Thyroid gland (tissue), 4 donors: ENCODE results near the gene RPL7A.

Experiments
- POLR2A ChIP-seq, 2 donors: fragments of 450-650 bp; IDR thresholded peaks; one replicate each; pipeline ENCODE4 v1.6.1; 2017; ENCODE audit warnings: antibody characterized with exemption in 2 of 2, mild to moderate bottlenecking in 2 of 2, moderate library complexity in 1 of 2
- TF ChIP-seq, protein P1 (sequence below), 6 experiments: fragments of 200-600 bp in 3 of 6; fragments of 450-650 bp in 3 of 6; sonication (generic) in 3 of 6; IDR thresholded peaks; one replicate each; pipeline ENCODE4 v1.5.1; 2016 to 2019; ENCODE audit warnings: antibody characterized with exemption in 6 of 6, mild to moderate bottlenecking in 2 of 6, inconsistent platforms in 1 of 6, moderate library complexity in 1 of 6

DNA sequence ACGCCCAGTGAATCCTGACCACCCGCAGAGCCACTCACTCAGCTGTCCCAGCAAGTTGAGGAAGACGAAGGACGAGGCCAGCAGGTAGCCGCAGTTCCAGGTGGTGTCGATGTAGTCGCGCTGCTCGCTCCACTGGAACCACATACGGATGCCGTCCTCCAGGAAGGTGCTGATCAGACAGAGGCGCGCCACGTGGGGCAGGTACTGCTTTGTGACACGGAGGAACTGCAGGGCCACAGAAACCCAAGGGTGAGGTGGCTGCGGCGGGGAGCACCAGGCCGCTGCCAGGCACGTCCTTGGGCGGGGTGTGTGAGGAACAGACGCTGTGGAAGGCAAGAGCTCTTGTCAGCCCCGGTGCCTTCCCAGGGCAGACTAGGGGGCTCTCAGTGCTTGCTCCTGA, 19.2 kb downstream of the RPL7A start:
- TF ChIP-seq, protein P1, sequence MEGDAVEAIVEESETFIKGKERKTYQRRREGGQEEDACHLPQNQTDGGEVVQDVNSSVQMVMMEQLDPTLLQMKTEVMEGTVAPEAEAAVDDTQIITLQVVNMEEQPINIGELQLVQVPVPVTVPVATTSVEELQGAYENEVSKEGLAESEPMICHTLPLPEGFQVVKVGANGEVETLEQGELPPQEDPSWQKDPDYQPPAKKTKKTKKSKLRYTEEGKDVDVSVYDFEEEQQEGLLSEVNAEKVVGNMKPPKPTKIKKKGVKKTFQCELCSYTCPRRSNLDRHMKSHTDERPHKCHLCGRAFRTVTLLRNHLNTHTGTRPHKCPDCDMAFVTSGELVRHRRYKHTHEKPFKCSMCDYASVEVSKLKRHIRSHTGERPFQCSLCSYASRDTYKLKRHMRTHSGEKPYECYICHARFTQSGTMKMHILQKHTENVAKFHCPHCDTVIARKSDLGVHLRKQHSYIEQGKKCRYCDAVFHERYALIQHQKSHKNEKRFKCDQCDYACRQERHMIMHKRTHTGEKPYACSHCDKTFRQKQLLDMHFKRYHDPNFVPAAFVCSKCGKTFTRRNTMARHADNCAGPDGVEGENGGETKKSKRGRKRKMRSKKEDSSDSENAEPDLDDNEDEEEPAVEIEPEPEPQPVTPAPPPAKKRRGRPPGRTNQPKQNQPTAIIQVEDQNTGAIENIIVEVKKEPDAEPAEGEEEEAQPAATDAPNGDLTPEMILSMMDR (IDR thresholded peaks at IDR 0.05), result no peak
- no peak for TF ChIP-seq POLR2A (IDR thresholded peaks at IDR 0.05)
